Measurements from ENCODE around the gene CSF3R.

CSF3R gene

GRCh38 chr1:36455386-36455785, 27.3 kb downstream of the CSF3R start:
- no peak for DNase-seq

DNA sequence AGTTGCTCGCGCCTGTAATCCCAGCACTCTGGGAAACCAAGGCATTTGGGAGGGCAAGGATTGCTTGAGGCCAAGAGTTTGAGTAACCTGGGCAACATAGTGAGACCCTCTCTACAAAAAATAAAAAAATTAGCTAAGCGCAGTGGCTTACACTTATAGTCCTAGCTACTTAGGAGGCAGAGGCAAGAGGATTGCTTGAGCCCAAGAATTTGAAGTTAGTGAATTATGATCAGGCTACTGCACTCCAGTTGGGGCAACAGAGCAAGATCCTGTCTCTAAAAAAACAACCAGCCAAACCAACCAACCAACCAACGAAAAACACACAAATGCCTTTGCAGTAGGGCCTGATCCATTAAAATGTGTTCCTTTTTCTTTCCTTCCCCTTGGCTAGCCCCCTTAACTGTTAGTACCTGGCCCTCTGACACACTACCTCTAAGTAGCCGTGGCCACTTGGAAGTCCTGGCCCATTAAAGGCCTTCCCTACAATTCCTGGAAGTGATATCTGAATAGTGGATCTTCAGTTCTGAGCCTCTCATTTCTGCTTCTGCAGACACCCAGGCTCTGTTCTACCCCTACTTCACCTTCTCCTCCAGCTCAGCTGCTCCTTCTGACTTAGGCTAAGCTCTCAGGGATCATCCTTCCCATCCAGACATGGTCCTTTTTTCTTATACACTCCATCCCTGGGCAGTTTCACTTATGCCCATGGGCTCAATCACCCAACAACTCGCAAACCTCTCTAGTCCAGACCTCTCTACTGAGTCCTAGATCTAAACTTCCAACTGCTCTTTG, 28.9 kb downstream of the CSF3R start:
- DNase-seq = no peak

DNA sequence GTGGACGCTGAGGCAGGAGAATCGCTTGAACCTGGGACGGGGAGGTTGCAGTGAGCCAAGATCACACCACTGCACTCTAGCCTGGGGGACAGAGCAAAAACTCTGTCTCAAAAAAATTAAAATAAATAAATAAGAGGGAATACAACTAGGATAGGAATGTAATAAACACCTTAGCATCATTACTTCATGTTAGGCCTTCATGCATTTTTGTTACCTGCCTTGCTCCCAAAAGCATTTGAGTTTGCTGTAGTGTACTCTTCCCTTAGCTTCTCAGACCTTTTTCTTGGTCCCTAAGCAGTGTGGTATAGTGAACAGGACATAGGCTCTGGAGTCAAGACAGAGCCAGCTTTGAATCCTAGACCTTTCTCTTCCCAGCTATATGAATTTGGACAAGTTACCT, 29.7 kb downstream of the CSF3R start:
- DNase-seq = no peak

- DNase-seq = no peak
These were observed 31.8 kb downstream of the CSF3R start for GRCh38 chr1:36450919-36451305.

GRCh38 chr1:36450270-36450918, 32.3 kb downstream of the CSF3R start, which contains the start of gene OSCP1:
Gene OSCP1, minus strand, starts transcription at chr1:36450451. Its CDS starts 82 bp downstream, at chr1:36450369.
- peak; percentile 97 to 99 for DNase-seq

DNA sequence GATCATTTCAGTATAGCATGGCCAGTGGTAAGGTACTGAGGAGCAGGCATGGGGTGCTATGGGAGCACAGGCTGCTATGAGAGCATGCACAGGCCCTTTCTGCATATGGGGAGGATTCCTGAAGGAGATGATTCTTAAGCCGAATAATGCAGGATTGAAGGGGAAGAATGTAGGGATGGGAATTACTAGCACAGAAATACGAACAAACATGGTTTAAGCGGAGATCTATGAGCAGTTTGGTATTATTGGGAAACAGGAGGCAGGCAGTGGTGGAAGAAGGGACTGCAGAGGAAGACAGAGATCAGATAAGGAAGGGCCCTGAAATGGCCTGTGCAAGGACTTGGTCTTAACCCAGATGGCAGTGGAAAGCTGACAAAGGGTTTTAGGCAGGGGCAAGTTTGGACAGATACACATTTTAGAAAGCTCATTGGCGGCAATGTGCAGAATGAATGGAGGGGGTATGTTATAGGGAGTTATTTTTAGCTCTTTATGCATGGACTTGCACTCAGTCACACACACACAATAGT, 34.1 kb downstream of the CSF3R start:
- DNase-seq = peak; percentile 42 to 59

DNA sequence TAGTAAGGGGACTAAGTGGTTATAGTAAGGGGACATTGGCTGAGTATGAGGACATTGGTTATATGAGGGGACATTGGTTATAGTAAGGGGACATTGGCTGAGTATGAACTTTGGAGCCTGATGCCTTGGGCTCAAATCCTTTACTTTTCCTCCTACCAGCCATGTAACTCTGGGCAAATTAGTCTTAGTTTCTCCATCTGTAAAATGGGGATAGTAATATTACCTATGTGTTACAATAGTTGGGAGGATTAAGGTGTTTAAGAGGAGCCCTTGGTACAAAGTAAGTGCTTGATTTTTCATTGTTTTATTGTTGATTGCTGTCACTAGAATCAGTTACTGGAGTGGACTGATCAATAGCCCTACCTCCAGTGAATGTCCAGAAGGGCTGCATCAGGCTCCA, 35.3 kb downstream of the CSF3R start:
- no peak for DNase-seq

DNA sequence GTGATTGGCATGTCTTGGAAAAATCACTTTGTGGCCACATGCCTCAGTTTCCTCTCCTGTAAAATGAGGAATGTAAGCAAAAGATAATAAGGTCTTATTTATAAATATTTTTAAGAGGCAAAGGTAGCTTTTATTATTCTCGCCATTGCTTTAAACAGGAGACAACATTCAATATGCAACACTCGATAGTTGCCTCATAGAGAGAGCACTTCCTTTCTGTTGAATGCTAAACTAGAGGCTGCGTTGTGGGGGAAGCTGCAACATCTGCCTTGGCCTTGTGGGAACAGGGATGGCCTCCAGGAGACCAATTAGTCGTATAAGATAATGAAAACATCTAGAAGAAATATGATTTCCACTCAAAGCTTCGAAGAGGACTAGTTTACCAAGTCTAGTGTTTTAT, 36.0 kb downstream of the CSF3R start:
- DNase-seq = no peak

GRCh38 chr1:36446271-36446670, 36.4 kb downstream of the CSF3R start:
- DNase-seq = peak; percentile 37 to 84

DNA sequence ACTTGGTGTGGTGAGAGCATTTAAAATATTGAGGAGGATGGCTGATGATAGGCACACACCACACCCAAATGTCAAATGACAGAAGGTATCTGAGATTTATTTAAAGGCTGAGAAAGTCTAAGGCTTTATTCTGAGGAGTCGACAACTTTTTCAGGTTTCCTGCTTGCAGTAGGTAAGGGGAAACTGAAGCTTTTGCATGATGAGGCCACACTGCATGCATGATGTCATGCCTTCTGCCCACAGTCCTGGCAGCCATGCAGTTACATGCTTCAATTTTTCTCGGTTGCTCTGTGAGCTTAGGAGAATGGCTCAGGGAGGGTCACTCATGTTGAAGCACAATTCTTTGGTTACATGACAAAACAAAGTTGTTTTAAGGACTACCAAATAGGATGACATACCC, 39.4 kb downstream of the CSF3R start:
- no peak for DNase-seq

DNA sequence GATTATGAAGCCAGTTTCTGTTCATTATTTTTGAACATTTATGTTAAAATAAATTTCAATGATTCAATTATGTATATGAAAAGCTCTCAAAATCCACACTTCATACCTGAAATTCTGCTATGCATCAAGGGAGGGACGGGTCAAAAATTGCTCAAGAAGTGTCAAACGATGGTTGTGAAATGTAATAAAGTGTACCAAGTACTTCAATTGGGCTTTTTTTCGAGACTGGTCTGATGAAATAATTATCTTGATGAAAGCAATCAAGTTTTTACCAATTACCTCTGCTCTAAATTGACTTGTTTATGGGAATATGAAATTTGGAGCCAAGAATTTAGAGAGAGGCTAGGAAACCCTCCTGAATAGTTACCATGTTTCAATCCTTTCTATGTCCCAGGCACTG, 40.4 kb downstream of the CSF3R start:
- DNase-seq = no peak

DNA sequence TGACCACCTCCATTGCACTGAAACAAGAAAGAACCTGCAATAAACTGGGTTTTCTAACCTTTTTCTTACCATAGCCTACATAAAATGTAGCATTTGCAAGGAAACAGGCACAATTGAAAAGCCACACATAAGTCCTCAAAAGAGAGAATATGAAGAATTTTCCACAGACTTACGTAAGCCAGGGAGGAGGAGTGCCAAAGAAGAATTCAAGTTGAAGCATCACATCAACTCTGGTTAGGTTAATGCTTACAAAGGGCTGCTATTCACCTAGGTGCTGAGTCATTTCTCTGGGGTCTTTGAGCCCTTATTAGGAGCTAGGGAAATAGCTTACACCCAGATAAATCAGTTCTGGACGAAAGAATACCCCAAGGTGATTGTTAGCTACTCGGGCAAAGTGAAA, 42.1 kb downstream of the CSF3R start:
- DNase-seq = no peak

- DNase-seq = no peak
These were observed 42.7 kb downstream of the CSF3R start for GRCh38 chr1:36440044-36440443.

DNA sequence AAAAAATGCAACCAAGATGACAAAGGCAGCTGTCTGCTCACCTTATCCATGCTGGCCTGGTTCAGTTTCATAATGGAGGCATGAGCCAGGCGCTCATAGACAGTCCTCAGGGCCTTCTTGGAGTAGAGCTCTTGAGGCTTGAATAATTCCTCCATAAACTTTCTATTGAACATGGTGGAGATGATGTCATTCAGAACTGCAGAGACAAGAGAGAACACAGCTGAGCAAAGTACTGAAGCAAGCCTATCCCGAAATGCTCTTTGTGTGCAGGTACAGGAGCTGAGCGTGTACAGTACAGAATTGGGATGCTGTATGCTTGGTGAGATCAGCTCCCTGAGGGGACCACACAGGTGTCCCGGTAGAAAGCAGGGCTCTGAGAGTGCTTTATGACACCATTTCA, 44.0 kb downstream of the CSF3R start:
- no peak for DNase-seq

DNA sequence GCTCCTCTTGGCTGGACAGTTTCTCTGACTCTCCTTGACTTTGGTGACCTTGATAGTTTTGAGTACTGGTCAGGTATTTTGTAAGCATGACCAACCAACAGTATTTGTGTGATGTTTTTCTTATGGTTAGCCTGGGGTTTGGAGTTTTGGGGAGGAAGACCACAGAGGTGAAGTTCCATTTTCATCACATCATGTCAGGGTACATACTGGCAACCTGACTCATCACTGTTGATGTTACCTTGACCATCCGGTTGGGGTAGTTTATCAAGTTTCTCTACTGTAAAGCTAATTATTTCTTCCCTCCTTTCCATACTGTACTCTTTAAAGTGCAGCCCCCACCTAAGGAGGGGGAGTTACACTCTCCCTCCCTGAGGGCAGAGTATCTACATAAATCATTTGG, 45.9 kb downstream of the CSF3R start:
- DNase-seq = no peak

- no peak for DNase-seq
These were observed 49.6 kb downstream of the CSF3R start for GRCh38 chr1:36433102-36433501.

DNA sequence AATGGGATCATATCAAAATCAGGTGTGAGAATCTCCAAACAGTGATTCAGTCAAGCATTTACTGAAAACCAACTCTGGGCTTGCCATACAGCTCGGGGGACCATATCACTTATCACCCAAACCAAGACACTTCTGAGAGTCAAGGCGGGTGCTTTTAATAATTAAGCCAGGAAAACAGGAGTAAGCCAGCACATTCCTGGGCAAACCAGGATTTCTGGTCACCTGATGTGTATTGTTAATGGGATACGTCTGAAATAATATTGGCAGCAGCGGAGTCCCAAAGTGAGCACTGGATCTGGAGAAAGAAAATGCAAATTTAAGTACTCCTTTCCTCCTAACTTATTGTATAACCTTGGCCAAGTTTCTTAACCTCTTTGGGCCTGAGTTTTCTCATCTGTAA, 50.1 kb downstream of the CSF3R start:
- DNase-seq = no peak

DNA sequence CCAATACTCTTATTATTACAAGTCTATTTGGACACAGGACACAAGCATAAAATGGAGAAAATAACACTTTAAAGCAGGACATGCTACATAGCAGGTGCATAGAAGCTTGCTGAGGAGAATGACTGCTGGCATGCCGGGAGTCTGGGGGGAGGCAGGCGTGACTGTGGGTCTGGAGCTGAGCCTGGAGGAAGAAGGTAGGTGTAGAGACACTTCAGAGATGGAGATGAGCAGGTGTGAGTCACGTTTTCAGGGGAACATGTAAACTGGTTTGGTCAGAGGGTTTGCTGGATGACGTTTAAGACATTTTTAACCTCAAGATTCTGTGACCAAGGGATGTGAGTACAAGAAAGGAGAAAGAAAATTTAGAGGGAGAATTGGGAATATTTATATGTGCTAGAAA, 56.9 kb downstream of the CSF3R start:
- DNase-seq = no peak

GRCh38 chr1:36421649-36422048, 61.1 kb downstream of the CSF3R start:
- DNase-seq = no peak

DNA sequence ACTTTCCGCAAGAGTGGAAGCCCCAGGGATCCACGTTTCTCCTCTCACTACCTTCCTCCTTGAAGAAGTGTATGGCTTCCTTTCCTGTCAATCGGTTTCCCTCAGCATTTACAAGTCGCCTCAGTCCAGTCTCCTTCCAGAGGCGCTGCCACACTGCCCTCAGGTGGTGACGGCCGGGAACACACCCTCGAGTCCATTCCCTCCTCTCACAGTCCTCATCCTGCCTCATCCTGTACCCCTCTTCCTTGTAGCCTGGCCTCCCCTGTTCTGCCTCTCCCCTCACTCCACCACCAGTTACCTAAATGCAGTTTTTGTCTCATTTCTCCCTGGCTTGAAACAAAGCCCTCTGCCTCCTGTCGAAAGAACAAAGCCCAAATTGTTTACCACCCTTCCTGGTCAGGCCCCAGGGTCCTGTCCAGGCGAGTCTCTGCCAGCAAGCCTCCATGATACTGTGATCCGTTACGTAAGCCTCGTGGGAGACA, 61.8 kb downstream of the CSF3R start:
- peak; percentile 60 to 94 for DNase-seq

- DNase-seq = no peak
These were observed 62.3 kb downstream of the CSF3R start for GRCh38 chr1:36420409-36420808.

GRCh38 chr1:36419569-36419968, 63.1 kb downstream of the CSF3R start:
- no peak for DNase-seq

GRCh38 chr1:36419140-36419539, 63.6 kb downstream of the CSF3R start:
- DNase-seq = no peak

DNA sequence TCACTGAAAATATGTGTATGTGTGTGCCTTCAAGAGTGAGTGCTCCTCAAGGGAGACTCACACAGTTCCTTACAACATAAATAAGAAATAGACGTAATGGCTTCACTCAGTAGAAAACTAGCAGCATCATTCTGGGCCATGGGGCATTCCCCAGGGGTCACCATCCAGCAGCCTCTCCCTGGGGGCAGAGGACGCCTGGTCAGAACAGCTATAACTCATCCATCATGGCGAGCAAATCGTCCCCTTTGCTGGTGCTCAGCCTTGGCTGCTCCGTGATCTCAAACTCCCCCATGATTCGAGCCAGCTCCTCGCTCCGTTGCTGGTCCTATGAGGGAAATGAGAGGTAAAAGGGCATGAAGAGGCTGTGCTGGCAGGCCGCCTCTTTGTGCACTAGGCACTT, 64.8 kb downstream of the CSF3R start:
- no peak for DNase-seq

Data from NCI-H526 (cell line).